ENCODE results near the gene AGRN.

Gene AGRN

GRCh38 chr1:1020000-1020404 lies at the start of gene AGRN:
Gene AGRN, plus strand, starts transcription at chr1:1020120. Its CDS starts 53 bp downstream, at chr1:1020173.
- H3K27me3 ChIP-seq (ENCODE audit: insufficient read depth, low read depth): peaks cover 42% of the 10 kb centered on the region
- H3K4me1 ChIP-seq (ENCODE audit: low read depth, poor library complexity, severe bottlenecking): peaks cover 16% of the 10 kb centered on the region
- H3K79me2 ChIP-seq (ENCODE audit: insufficient read depth, low read depth): no peaks in the 10 kb centered on the region
- H2AFZ ChIP-seq (ENCODE audit: low read depth): peak within 1 kb of the TSS; percentile 30; the same call in 1 of the 2 replicates
- no peaks in the 10 kb centered on the region for H4K20me1 ChIP-seq (ENCODE audit: insufficient read depth)
- H3K36me3 ChIP-seq (ENCODE audit: insufficient read depth): no peaks in the 10 kb centered on the region
- H3K9ac ChIP-seq: no peak within 1 kb of the TSS
- H3K4me3 ChIP-seq (IDR thresholded peaks at IDR 0.05; ENCODE audit: insufficient read depth, low read depth, low read length): no peak within 1 kb of the TSS
- no peak for TF ChIP-seq CTCF (conservative IDR thresholded peaks at IDR 0.05; ENCODE audit: low read depth, low read length)
- peak within 1 kb of the TSS; percentile 57 for H3K4me2 ChIP-seq
- H3K27ac ChIP-seq: no peak within 1 kb of the TSS

GRCh38 chr1:970242-970972 lies 49.5 kb upstream of the AGRN start:
- Histone ChIP-seq H2AFZ (ENCODE audit: low read depth) (no peak overlapping the region), H3K4me3 (IDR thresholded peaks at IDR 0.05; ENCODE audit: insufficient read depth, low read depth, low read length) (no peak overlapping the region), H3K27ac (no peak overlapping the region), H4K20me1 (ENCODE audit: insufficient read depth) (no peaks in the 10 kb centered on the region), H3K27me3 (ENCODE audit: insufficient read depth, low read depth) (peaks cover 19% of the 10 kb centered on the region; the same call in 1 of the 2 replicates), H3K36me3 (ENCODE audit: insufficient read depth) (no peaks in the 10 kb centered on the region), H3K9ac (no peak overlapping the region), H3K79me2 (ENCODE audit: insufficient read depth, low read depth) (no peaks in the 10 kb centered on the region), H3K4me1 (ENCODE audit: low read depth, poor library complexity, severe bottlenecking) (peaks cover 22% of the 10 kb centered on the region), H3K4me2 (no peak overlapping the region)
- no peak for TF ChIP-seq CTCF (conservative IDR thresholded peaks at IDR 0.05; ENCODE audit: low read depth, low read length)

- no peak overlapping the region for H3K9ac ChIP-seq
Measured at GRCh38 chr1:970973-971730, 48.8 kb upstream of the AGRN start.

More at GRCh38 chr1:970973-971730, 48.8 kb upstream of the AGRN start:
- no peak overlapping the region for H3K4me3 ChIP-seq (IDR thresholded peaks at IDR 0.05; ENCODE audit: insufficient read depth, low read depth, low read length)
- H3K4me1 ChIP-seq (ENCODE audit: low read depth, poor library complexity, severe bottlenecking): peaks cover 22% of the 10 kb centered on the region
- H2AFZ ChIP-seq (ENCODE audit: low read depth): no peak overlapping the region
- H3K4me2 ChIP-seq: no peak overlapping the region
- no peaks in the 10 kb centered on the region for H4K20me1 ChIP-seq (ENCODE audit: insufficient read depth)
- H3K27ac ChIP-seq: no peak overlapping the region
- TF ChIP-seq CTCF (conservative IDR thresholded peaks at IDR 0.05; ENCODE audit: low read depth, low read length): no peak
- H3K27me3 ChIP-seq (ENCODE audit: insufficient read depth, low read depth): peaks cover 19% of the 10 kb centered on the region; the same call in 1 of the 2 replicates
- H3K36me3 ChIP-seq (ENCODE audit: insufficient read depth): no peaks in the 10 kb centered on the region
- H3K79me2 ChIP-seq (ENCODE audit: insufficient read depth, low read depth): no peaks in the 10 kb centered on the region
